HG03460 (cell line): ENCODE measurements around the gene KRT74.

ENCODE experiments used
- ATAC-seq: cut with Tn5 transposase; IDR thresholded peaks from one replicate; pipeline ENCODE4 v1.9.1; 2021; ENCODE audit not compliant: unreplicated experiment

Gene KRT74

DNA sequence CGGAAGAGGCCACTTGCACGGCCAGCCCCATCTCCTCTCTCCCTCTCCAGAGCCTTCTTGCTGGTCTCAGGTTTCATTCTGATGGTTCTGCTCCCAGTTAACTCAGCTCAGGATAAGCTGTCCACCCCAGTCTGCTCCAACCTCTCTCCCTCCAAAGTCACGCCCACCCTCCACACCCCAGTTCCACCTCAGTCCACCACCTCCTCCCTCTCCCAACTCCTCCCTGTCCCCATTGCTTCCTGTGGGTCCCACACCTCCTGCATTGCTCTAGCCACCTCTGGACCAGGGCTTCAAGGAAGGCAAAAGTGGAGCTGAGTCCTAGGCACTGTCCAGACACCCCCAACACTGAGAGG is 33.8 kb downstream of the KRT74 start:
- ATAC-seq, result no peak

DNA sequence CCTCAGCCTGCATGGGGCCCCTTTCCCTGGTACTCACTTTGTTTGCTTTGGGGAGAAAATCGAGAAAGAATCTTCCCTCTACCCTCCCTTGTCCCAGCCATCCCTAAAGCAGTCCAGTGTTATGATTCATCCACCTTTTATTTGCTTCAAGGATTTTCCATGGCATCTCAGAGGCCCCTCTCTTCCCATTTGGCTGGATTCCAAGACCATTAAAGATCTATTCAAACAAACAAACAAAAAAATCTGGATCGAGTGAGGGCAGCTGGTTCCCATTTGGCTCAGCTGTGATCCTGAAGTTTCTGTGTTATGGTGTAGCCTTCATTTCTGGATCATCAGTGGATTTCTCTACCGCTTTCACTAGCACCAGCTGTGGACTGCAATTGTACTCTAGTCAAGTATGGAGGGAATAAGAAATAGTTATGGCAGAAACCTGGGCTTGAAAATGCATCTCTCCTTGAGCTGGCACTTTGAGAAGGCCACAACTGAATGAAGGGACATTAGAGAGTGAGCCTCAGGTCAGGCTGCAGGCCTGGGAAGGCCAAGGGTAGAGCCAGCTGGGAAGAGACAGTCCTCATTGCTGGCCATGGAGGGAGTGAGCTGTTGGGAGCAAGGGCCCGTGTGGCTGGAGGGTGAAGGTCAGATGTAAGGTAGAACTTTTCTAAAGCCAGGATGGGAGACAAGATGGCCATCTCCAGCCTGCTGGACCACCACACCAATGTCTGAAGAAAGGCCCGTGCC is 34.4 kb downstream of the KRT74 start:
- ATAC-seq, result no peak

DNA sequence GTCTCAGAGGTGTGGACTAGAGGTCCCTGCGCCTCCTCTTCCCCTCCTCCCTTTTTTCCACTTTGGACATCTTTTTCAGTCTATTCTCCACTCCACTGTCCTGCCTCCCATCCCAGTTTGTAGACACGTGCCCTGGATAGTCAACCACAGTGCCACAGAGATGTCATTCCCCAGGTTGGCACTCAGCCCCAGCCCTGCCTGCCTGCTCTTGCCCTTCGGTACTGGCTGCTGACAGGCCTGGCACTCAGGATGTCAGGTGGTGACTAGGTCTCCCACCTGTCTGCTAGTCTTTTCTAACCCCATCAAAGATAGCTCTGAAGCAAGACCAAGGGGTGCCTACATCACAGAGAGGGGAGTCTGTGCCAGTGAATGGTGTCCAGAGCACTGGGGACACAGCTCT is 36.5 kb downstream of the KRT74 start:
- ATAC-seq, result no peak

GRCh38 chr12:52535574-52535973 is 38.1 kb downstream of the KRT74 start:
- no peak for ATAC-seq

DNA sequence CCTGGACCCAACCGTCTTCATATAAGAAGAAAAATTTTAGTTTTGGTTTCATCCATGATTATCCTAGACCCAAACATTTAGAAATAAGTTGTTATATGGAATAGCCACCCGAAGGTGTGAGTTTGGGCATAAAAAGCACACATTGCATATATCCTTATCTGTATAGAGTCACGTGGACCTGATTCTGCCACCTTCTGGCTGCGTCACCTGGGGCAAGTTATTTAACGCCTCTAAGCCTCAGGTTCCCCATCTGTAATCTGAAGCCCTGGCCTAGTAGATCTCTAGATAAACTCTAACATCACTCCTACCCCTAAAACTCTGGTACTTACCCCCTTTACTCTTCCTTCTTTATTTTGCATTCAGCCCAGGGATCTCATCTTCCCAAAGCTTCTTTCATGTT is 39.2 kb downstream of the KRT74 start:
- no peak for ATAC-seq

DNA sequence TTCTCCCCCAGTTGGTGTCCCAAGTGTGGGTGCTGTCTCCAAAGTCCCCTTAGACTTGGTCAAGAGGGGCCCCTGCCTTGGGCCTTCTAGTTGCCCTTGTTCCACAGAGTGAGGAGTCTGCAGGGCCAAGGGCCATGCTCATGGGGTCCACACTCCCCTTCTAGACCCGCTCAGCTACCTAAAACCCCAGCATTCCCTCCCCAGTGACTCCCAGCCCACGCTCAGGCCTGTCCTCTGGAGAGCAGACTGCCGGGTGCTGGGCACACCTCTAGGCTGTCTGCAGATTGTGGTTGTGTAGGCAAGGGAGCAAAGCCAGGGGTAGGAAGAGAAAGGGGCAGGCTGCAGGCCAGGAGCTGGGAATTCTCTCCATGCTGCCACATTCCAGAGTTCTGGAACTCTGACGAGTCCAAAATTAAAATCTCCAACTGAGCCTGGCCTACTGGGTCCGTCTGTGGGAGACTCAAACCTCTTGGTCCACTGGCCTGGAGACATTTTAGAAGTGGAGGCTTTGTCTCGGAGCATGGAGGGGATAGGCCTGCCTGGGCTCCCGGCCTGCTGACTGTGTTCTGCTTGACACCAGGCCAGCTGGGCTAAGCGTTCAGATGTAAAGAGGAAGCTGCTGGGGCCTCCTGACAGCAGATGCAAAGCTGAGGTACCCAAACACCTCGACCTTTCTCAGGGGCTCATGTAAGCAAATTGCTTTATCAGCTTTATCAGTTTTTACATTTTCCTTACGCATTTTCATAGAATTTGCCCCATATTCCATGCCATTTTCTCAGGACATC is 39.8 kb downstream of the KRT74 start:
- ATAC-seq, result no peak

GRCh38 chr12:52532636-52533035 is 41.0 kb downstream of the KRT74 start:
- no peak for ATAC-seq

DNA sequence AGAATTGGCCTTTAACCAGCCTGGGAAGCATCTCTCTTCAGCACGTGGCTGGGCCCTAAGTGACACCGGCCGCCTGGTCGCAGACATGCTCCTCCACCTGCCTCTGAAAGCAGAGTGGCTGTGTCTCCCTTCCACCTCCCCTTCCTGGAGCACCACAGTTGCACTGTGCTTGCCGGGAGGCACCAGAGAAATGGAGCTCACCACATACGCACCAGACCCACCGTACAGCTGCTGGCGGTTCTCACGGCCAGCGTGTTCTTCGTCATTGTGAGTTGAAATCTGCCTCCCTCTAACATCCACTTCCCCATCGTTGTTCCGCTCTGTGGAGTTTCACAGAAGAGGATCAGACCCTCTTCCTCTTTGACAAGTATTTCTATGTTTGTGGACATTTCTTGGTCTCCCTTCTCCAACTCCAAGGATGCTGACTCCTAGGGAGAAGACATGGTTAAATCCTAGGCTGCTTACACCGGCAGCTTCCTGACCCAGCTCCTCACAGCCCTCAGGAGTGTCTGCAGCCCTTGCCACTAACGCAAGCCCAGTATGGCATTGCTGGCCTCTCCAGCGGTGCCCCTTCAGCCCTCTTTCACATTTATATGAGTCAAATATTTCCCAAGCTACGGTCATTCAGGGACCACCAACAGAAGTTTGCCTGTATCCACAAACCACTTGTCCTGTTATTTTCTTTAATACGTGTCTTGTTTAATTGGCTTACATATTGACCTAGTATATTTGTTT is 41.9 kb downstream of the KRT74 start:
- ATAC-seq, result no peak

GRCh38 chr12:52530905-52531304 is 42.7 kb downstream of the KRT74 start:
- no peak for ATAC-seq

DNA sequence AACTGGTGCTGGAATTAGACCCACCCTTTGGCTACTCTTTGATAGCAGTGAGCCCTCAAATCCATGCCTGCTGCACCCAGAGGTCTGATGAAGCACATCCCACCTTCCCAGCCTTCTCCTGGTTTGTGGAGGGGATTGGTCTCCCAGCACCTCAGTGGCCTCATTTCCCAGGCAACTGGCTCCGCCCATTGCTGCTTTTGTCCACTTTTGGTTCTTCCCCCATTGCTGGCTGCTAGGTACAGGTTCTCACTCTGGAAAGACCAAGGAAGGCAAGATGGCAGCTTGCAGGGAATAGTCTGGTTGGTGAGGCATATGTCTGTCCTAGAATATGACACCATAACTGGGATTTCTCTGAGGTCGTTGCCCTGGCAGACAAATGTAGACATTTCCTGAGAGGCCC is 43.3 kb downstream of the KRT74 start:
- no peak for ATAC-seq

- ATAC-seq, result no peak
Observed at GRCh38 chr12:52529846-52530245, 43.8 kb downstream of the KRT74 start.

GRCh38 chr12:52529417-52529816 is 44.2 kb downstream of the KRT74 start:
- ATAC-seq, result no peak

DNA sequence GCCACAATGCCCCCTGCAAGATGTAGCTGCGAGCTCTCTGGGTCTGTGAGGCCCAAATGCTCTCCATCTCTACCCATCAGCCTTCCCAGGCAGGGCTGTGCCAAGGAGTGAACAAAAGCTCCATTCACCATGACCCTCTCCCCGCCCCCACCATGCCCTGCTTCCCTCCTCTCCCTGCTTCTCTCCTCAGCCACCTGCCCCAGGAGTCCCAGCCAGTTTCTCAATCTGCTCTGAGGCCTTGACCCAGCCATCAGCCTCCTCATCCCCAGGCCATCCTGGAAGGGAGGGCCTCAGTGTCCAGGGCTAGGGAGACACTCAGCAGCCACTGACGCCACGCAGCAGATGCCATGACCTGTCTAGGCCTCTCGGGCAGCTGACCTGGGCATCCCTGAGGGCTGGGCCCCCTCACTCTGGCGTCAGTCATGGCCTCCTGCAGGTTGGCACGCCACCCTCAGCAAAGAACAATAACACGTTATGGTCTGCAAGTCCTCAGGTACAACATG is 45.0 kb downstream of the KRT74 start:
- ATAC-seq, result no peak

DNA sequence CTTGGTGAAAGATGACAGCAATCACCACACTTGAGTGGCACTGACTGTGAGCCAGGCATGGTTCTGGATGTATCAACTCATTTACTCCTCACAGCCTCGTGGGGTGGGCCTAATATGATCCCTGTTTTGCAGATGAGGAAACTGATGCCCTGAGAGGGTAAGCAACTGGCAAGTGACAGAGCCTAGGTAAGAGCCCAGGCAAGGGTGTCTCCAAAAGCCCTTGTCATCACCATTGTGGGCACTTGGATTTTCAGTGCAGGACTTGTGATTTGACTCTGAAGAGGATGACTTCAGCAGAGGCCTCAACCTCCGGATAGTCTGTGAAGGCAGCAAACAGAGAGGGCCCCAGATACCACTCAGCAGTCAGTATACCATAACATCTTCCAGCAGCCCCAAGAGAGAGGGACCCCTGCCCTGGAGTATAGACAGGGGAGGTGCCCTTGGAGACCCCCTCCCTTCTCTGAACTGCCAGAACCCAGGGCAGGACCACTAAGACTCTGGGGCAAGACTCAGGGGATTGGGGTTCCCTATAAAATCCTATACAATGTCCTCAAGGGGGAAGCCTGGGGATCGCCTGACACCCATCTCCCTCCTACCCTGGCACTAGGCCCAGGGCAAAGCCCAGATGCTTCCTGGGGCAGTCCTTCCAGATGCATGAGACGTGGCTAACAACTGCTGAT is 46.4 kb downstream of the KRT74 start:
- no peak for ATAC-seq

DNA sequence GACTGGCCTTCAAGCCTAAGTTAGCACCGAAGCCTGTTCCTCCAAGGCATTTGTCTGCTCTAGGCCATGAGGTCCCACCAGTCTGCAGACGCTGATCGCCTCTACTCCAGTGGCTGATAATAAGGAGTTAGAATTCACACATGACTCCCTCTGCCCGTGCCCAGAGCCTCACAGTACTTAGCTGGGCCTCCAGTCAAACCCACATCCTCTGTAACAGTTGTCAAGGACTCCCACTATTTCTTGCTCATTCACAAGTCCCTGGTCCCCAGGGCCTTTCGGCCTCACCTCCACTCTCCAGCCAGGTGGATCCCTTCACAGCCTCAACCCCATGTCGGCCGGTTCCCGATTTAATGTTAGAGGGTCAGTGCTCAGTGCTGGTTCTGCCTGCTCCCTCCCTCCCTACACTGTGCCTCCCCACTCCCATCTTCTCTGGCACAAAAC is 47.1 kb downstream of the KRT74 start:
- ATAC-seq, result no peak

DNA sequence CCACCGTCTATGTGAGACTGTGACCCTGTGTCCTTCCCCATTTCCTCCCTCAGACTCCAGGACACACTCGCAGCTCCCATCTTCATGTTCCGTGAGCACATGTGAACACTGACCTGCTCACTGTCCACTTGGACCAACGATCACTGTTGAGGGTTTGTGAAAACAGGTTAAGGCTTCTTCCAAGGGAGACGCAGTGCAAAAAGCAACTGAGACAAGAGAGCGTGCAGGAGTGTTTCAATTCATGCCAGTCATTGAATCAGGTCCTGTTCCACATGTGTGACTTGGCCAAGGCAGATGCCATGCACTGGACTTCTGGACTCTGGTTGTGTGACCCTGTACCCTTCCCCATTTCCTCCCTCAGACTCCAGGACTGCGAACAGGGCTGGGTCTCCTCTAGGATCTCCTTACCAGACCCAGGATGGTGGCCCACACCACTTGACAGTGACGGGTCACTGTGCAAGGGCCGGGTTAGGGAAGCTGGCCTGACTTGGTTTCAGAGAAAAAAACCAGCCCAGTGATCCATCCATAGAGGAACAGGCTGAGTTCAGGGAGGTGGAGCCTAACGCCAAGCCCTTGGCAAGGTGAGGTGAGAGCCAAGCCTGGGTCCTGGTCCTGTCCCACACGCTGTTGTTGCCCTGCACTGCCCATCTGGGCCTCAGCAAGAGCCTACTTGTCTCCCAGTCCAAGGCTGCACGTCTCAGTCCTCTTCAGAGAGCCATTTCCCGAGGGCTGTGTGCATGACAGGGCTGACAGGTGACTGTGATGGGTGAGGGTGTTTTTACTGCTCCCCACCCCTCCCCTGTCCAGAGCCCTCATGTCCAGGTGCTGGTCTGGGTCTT is 47.8 kb downstream of the KRT74 start:
- ATAC-seq, result no peak

GRCh38 chr12:52524898-52525591 is 48.6 kb downstream of the KRT74 start:
- no peak for ATAC-seq

GRCh38 chr12:52524241-52524897 is 49.3 kb downstream of the KRT74 start:
- ATAC-seq, result no peak

DNA sequence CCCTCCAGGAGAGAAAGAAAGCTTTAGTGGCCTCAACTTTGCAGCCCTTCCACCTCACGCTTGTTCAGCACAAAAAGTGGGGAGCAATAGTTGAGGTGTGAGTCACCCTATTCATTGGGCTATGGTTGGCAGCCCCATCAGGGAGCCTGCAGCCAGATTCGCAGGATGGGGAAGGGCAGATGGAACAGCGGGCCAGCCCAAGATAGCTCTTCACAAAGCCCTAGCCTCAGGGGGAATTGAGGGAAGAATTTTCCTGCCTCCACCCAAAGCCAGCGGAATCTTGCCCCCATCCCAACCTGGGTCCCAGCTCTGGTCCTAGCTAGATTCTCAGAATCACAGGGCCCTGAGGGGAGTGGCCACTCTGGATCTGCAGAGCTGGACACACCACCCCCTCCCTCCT is 49.8 kb downstream of the KRT74 start:
- ATAC-seq, result no peak
